HG03025 (cell line): ENCODE measurements around the gene EP400.
A peak's percentile ranks its signal among the peaks of the same experiment; 100 is the strongest.
"Not testable (repeated sequence)": the region's sequence is repeated elsewhere in the genome, so short reads cannot be mapped to it uniquely, and the experiment has no call there.

ENCODE experiments used
- ATAC-seq: cut with Tn5 transposase; IDR thresholded peaks from one replicate; pipeline ENCODE4 v1.9.1; 2021; ENCODE audit warnings: mild to moderate bottlenecking, moderate library complexity; ENCODE audit not compliant: unreplicated experiment, low FRiP score

Gene EP400

DNA sequence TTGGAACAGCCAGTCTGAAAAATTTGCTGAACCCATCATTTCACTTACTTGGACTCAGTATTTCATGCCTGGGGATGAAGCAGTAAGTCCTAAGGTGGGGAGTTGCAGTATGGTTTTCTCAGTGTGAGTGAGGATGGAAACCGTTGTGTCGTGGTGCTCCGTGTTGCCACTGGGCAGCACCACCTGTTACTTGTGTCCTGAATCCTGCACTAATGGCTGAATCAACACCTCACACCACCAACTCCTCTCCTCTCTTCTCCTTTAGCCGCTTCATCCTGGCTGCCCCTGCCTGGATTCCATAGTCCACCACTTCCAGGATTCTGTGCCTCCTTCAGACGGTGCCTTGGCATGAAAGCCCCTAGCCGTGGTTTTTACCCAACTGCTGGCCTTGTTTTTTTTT lies 3.0 kb upstream of the EP400 start:
- ATAC-seq = no peak

DNA sequence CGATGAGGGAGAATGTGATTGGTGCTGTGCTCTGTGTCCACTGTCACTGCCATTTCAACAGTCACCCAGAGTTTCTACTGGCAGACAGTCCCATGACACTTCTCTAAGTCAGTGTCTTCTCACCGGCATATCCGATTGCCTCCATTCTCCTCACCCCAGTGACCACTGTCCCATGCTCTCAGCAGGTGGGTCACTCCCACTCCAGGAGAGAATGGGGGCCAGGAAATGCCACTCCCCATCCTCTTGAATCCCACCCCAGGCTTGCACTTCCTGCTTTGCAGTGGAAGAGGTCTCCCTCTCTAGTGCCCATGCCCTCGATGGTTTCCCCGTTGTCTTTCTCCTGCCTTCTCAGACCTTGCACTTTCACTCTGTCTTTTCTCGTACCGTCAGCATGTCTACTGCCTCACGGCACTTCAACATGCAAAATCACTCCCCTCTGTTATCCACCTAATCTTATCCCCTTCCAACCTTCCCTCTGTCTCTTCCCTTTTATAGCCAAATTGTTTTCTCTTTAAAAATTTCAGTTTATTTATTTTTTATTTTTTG lies 2.2 kb upstream of the EP400 start:
- no peak for ATAC-seq

DNA sequence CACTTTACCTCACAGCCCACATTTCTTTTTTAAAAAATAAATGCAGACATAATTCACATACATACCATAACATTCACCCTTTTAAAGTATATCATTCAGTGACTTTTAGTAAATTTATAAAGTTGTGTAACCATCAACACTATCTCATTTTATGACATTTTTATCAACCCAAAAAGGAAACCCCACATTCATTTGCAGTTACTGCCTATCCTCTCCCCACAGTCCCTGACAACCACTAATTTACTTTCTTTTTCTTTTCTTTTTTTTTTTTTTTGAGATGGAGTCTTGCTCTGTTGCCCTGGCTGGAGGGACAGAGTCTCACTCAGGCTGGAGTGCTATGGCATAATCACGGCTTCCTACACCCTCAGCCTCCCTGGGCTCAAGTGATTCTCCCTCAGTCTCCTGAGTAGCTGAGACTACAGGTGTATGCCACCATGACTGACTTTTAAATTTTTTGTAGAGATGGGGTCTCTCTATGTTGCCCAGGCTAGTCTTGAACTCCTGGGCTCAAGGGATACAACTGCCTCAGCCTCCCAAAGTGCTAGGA lies 1.5 kb upstream of the EP400 start:
- no peak for ATAC-seq

DNA sequence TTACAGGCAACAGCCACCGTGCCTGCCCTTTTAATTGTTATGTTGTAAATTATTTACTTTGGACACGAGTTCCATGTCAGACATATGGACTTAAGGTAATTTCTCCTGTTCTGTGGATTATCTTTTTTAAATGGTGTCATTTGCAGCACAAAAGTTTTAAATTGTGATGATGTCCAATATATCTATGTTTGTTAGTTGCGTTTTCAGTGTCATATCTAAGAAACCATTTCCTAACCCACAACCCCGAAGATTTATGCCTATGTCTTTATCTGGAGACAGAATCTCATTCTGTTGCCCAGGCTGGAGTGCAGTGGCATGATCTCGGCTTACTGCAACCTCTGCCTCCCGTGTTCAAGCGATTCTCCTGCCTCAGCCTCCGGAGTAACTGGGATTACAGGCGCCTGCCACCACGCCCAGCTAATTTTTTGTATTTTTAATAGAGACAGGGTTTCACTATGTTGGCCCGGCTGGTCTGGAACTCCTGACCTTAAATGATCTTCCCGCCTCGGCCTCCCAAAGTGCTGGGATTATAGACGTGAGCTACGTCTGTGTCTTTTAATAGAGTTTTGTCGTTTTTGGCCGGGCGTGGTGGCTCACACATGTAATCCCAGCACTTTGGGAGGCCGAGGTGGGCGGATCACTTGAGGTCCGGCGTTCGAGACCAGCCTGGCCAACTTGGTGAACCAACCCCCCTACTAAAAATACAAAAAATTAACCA lies 870 bp upstream of the EP400 start:
- ATAC-seq = not testable (repeated sequence)

DNA sequence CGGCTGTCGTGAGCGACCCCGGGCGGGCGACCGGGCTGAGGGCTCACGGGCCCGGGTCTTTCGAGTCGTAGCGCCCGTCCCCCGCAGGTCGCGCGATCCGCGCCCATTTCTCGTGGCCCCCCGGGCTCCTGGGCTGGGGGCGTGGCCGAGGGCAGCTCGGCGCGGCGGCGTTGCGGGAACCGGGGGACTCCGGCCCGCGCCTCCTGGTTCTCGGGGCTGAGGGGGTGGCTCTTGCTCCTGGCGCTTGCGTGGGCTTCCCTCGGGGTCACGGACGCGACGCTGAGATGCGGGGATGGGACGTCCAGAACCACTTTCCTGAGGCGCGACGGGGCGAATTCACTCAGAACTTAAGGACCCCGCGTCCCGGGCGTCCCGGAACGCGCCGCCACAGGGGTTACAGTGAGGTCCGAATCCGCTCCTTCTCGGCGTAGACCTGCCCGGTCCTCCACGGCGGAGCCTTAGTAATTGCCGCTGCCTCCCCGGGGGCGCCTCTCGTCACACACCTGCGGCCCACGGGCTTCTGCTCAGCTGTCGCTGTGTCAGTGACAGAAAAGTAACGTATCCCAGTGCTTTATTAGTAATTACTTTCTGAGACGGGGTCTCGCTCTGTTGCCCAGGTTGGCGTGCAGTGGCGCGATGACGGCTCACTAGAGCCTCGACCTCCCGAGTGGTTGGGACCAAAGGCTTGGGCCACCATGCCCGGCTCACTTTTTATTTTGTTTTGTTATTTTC lies 606 bp downstream of the EP400 start:
- ATAC-seq = peak; percentile 32

DNA sequence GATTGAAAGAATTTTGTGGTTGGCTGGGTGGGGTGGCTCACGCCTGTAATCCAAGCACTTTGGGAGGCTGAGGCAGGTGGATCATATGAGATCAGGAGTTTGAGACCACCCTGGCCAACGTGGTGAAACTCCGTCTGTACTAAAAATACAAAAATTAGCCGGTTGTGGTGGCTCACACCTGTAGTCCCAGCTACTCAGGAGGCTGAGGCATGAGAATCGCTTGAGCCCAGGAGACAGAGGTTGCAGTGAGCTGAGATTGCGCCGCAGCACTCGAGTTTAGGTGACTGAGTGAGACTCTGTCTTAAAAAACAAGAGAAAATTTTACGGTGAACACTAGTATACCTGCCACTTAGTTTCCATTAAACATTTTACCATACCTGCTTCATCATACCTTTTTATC lies 4.1 kb downstream of the EP400 start:
- ATAC-seq = not testable (repeated sequence)

DNA sequence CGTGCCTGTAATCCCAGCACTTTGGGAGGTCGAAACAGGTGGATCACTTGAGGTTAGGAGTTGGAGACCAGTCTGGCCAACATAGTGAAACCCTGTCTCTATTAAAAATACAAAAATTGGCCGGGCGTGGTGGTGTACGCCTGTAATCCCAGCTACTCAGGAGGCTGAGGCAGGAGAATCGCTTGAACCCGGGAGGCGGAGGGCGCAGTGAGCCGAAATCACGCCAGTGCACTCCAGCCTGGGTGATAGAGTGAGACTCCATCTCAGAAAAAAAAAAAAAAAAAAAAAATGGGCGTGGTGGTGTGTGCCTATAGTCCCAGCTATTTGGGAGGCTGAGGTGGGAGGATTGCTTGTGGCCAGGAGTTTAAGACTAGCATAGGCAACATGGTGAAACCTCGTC lies 4.7 kb downstream of the EP400 start:
- not testable (repeated sequence) for ATAC-seq

DNA sequence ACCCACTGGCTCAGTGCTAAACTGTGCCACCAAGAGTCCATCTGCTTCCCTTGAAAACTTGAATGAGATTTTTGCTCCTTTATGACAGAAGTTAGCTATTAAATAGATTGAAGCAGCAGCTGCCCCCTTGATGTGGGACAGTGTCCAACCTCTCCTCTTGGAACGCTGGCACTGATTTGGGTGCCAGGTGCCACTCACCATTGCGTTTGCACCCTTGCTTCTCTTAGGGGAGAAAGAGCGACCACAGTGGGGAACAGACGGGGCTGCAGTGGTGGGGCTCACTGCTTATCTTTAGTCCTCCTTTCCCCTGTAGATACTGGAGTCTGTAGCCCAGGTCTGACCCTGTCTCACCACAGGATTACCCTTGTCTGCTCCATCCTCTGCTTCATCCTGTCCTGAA lies 9.4 kb downstream of the EP400 start:
- ATAC-seq = no peak

DNA sequence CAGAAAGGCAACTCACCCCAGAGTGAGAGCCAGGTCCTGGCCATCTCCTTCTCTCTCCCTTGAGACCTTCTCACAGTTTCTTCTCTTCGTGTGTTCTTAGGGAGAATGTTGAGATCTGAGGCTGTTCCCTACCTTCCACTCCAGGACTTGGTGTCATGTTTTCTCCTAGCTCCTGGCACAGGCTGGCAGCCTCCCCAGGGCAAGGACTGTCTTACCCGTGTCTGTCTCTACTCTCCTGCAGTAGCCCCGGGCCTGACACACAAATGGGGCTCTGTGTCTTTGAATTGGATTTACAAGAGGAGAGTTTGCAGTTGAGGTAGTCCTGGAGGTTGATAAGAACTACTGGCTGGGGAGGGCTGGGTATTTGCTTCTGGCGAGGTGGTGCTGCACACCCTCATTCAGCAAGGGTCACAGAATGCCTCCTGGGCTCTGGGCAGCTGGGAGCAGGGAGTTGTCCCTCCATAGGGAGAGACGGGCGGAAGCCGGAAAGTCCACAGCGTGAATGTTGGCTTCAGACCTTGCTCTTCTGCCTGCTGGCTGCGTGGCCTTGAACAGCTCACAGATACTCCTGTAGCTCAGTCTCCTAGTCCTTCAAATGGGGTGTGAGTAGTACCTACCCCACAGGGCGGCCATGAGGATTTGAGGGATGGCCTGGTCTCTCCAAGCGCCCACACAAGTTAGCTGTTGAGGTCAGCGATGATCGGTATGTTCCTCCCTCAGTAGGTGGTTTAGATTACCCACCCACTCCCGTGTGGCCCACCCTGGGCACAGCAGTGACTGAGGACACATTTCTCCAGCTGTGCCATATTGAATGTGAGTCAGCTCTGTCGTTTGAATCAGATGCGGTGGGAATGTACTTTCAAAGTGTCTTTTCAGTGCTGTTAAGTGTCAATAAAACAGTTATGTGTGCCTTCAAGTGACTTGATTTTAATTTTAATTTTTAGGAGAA lies 10.2 kb downstream of the EP400 start:
- no peak for ATAC-seq

DNA sequence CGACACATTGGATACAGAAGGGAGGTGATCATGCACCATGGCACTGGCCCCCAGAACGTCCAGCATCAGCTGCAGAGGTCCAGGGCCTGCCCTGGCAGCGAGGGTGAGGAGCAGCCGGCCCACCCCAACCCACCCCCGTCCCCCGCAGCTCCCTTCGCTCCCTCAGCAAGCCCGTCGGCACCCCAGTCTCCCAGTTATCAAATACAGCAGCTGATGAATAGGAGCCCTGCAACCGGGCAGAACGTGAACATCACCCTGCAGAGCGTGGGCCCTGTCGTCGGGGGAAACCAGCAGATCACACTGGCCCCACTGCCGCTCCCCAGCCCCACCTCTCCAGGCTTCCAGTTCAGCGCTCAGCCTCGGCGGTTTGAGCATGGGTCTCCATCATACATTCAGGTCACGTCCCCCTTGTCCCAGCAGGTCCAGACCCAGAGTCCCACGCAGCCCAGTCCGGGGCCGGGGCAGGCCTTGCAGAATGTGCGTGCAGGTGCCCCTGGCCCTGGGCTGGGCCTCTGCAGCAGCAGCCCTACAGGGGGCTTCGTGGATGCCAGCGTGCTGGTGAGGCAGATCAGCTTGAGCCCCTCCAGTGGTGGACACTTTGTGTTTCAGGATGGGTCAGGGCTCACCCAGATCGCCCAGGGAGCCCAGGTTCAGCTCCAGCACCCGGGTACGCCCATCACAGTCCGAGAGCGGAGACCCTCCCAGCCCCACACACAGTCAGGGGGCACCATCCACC lies 11.0 kb downstream of the EP400 start:
- ATAC-seq = not testable (repeated sequence)

DNA sequence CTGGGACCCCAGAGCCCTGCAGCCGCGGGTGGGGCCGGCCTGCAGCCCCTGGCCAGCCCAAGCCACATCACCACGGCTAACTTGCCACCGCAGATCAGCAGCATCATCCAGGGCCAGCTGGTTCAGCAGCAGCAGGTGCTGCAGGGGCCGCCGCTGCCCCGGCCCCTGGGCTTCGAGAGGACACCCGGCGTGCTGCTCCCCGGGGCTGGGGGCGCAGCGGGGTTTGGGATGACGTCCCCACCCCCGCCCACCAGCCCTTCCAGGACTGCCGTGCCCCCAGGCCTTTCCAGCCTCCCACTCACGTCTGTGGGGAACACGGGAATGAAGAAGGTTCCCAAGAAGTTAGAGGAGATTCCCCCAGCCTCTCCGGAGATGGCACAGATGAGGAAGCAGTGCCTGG lies 11.6 kb downstream of the EP400 start:
- not testable (repeated sequence) for ATAC-seq

DNA sequence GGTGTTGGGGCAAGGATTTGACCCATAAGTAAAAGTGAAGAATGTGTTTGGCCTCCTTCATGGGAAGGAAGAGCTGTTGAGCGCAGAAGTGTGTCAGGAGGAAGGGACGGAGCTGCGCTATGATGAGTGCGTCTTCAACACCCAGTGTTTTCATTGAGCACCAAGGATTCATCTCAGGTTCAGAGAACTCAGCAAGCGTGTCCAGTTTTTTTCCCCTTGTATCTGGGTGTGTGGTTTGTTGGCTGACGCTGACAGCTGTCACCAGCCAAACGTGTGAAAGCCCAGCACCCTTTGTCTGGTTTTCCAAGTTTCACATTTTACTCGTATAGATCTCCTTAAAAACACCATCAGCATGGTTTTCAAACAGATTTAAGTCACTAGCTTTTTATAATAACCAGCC lies 12.3 kb downstream of the EP400 start:
- no peak for ATAC-seq

DNA sequence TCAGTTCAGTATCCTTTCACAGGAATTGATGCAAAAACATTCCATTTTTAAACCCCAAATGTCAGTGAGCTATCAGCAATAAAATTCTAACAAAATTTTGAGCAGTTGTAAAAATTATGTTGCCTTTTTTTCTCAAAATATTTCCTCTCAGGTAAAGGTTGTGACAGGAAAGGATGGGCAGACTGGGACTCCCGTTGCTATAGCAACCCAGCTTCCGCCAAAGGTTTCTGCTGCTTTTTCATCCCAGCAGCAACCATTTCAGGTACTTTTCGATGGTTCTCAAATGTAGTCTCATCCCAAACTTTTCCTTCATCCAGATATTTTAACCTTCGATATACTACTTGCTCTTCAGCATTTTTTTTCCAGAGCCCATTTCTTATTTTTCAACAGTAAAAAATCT lies 13.6 kb downstream of the EP400 start:
- no peak for ATAC-seq

DNA sequence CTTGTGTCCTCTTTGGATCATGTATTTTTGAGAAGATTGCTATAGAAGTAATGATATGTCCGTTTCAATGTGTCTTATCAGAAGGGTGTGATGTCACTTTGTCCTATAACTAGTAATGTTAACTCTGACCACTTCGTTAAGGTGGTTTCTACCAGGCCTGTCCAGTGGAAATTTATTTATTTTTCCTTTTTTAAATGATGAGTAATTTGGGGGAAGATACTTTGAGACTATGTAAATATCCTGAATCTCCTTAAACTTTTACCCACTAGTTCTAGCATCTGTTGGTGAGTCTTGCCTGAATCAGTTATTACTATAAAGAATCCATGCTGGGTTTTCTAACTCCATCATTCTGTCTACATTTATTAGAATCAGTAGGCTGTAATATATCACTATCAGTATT lies 15.3 kb downstream of the EP400 start:
- no peak for ATAC-seq

DNA sequence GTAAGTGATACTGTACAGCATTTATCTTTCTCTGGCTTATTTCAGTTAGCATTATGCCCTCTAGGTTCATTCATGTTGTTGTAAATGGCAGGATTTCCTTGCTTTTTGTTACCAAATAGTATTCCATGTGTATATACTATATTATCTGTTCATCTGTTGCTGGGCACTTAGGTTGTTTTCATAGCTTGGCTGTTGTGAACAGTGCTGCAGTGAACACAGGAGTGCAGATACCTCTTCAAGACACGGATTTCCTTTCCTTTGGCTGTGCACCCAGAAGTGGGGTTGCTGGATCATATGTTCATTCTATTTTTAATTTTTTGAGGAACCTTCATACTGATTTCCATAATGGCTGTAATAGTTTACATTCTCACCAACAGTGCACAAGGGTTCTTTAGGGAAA lies 21.5 kb downstream of the EP400 start:
- no peak for ATAC-seq

DNA sequence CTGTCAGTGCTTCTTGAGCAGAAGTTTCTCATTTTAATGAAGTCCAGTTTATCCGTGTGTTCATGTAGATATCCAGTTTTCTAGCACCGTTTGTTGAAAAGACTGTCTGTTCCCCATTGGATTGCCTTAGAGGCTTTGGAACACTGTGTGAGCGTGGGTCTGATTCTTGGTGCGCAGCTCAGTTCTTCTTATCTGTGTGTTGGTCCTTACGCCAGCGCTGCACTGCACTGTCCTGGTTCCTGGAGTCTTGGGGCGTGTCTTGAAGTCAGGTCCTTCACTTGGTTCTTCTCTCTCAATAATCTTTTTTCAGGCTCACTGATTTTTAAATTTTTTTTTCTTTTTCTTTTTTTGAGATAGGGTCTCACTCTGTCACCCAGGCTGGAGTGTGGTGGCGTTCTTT lies 25.5 kb downstream of the EP400 start:
- ATAC-seq = no peak

DNA sequence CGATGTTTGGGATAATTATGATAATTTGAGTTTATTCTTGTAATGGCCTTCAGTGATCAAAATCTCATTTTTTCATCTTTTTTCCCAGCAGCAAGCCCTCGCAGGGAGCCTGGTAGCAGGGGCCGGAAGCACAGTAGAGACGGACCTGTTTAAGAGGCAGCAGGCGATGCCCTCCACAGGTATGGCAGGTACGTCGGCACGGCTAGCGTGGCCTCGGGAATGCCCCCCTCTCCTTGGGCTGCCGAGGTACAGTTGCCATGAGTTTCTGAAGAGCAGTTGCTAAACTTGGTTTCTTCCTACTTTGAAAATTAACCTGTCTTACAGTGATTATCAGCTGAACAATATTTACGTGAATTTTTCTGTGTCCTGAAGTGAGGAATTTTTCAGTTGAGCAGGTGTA lies 29.9 kb downstream of the EP400 start:
- no peak for ATAC-seq

DNA sequence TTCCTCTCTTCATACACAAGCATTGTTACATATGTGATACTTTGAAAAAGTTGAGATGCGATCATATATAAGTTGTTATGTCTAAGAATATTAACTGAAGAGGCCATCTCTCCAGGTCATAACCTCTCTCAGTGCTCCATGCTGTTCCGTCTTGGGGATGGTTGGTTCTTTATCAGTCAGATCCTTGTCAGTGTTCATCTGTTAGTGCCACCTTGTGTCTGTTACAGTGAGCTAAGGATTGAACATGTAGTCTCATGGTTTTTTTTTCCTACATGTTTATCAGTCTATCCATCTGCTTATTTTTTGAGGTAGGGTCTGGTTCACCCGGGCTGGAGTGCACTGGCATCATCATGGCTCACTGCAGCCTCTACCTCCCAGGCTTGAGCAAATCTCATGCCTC lies 30.5 kb downstream of the EP400 start:
- no peak for ATAC-seq

DNA sequence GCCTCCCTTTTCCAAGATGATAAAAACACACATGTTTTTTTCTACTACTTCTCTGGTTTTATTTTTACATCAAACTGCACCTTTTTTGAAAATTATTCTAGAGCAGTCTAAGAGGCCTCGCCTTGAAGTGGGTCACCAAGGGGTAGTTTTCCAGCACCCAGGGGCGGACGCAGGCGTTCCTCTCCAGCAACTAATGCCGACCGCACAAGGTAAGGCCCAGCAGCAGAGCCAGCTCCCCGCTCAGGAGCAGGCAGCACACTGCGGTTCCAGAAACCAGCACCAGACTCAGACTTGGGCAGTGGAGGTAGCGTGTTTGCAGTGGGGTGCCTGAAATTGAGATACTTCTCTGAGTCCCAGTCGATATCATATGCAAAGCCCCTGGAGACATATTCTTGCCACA lies 31.6 kb downstream of the EP400 start:
- no peak for ATAC-seq

DNA sequence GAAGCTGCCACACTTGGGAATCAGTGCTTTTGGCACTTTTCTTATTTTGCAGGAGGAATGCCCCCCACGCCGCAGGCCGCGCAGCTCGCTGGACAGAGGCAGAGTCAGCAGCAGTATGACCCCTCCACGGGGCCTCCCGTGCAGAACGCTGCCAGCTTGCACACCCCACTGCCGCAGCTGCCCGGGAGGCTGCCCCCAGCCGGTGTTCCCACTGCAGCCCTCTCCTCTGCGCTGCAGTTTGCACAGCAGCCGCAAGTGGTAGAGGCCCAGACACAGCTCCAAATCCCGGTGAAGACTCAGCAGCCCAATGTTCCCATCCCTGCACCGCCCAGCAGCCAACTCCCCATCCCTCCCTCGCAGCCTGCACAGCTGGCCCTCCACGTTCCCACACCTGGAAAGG lies 32.3 kb downstream of the EP400 start:
- no peak for ATAC-seq
